Stimulated activated CD4-positive, alpha-beta T cell treated with anti-CD3 and anti-CD28 coated beads, Interleukin-4, amount 100 ng/mL, for 1 hour (primary cell): ENCODE data around the gene TTC1.
"Not testable (repeated sequence)": the region's sequence is repeated elsewhere in the genome, so short reads cannot be mapped to it uniquely, and the experiment has no call there.

Source experiments
- DNase-seq: peaks from one replicate; pipeline ENCODE4 v3.0.0-alpha.2; 2020

Gene TTC1

GRCh38 chr5:160044391-160044804, 35.5 kb downstream of the TTC1 start:
- DNase-seq: no peak

DNA sequence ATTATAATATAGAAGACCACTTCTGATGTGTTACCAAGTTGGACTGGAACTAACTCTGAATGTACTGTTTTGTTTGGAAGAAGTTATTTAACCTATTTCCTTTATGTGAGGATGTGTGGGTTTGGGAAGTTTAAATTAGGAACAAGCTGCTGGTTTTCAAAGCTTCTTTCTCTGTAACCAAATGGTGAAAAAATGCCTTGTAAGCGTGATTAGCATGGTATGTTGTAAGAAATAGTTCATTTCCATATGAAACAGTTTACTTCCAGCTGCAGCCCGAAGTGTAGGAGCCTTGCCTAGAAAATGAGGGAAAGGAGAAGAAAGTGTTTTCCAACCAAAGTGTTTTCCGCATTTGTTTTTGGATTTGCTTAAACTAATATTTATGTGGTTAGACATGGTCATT, 36.0 kb downstream of the TTC1 start:
- no peak for DNase-seq

GRCh38 chr5:160047423-160047822, 38.5 kb downstream of the TTC1 start:
- no peak for DNase-seq

GRCh38 chr5:160048131-160048530, 39.2 kb downstream of the TTC1 start:
- DNase-seq: no peak

GRCh38 chr5:160049099-160049498, 40.2 kb downstream of the TTC1 start:
- DNase-seq: no peak

DNA sequence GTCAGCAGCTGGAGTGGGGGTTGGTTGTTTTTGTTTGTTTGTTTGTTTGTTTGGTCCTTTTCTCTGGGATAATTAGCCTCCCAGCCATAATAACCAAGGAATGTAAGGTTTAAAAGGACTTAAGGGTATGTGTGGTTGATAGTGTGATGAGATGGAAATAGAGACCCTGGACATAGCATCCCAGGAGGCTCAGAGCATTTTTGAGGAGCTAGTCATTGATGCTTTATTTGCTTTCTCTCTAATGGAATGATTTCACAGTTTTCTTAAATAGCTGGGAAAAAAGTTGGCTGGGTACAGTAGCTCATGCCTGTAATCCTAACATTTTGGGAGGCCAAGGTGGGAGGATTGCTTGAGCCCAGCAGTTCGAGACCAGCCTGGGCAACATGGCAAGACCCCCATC, 45.1 kb downstream of the TTC1 start:
- no peak for DNase-seq

DNA sequence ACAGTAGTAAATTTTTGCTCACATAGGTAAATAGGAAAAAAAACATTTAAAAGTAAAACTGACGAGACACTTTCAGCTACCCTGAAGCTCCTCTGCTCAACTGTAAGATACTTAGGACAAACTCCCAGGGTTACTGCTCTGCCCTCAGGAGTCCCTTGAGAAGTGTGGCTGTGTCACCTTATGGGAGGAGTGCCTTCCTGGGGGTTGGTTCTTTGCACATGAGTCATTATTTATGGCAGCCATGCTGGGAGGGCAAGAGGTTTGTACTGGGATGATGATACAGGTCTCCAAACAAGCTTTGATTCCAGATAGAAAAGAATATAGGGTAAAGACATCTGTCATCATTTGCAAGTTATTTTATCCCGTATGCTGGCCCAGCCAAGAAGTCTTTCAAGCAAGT, 45.9 kb downstream of the TTC1 start:
- no peak for DNase-seq

DNA sequence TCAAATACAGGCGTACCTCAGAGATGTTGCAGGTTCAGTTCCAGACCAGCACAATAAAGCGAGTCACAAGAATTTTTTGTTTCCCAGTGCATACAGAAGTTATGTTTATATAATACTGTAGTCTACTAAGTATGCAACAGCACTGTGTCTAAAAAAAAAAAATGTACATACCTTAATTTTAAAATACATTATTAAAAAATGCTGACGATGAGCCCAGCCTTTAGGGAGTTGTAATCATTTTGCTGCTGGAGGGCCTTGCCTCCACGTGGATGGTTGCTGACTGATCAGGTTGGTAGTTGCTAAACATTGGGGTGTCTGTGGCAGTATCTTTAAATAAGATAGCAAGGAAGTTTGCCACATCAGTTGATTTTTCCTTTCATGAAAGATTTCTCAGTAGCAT, 48.3 kb downstream of the TTC1 start:
- no peak for DNase-seq

GRCh38 chr5:160060001-160060400, 51.1 kb downstream of the TTC1 start:
- DNase-seq: no peak

GRCh38 chr5:160061770-160062169, 52.8 kb downstream of the TTC1 start:
- DNase-seq: no peak

GRCh38 chr5:160064417-160064810, 55.5 kb downstream of the TTC1 start:
- no peak for DNase-seq

DNA sequence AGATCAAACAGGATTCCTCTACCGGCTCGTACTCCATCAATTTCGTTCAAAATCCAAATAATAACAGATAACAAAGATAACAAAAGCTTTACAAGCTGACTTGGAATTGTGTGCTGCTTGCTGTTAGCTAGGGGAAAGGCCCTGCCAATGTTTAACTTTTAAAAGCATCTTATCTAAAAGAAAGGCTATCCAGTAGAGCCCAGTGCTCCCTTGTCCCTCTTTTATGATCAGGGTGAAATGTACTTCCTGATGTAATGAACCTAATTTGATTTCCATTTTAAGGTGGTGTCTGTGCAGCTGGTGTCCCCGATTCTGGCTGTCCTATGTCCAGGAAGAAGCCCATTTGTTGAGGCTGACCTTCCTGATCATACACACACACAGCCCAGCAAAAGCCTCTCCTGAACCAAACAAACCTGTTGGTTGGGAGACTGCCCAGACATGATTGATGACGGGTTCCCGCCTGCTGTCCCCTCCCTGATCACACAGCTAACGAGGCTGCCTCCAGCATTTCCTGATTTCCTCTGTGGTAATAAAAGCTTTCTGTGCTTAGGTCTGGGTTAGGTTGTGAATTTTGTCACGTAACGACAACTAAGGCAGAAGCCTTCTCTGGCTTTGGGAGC, 56.2 kb downstream of the TTC1 start:
- no peak for DNase-seq

GRCh38 chr5:160069120-160069519, 60.2 kb downstream of the TTC1 start:
- DNase-seq: not testable (repeated sequence)

GRCh38 chr5:160071516-160071915, 62.6 kb downstream of the TTC1 start:
- DNase-seq: no peak

DNA sequence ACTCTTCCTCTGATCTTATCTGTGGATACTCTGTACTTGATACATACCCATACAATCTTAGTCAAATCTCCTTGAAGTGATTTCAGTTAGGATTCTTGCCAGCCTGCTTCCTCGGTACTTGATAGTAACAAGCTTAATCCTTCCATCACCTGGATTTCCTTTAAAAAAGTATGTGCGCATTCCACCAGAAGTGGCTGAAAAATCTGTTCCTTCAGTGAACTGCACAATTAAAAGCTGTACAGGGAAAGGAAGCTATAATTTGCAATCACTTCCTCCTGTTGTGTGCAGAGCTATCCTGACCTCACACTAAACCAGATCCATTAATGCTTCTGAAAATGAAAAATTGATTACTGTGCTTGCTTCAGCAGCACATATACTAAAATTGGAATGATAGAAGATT, 63.0 kb downstream of the TTC1 start:
- DNase-seq: no peak

DNA sequence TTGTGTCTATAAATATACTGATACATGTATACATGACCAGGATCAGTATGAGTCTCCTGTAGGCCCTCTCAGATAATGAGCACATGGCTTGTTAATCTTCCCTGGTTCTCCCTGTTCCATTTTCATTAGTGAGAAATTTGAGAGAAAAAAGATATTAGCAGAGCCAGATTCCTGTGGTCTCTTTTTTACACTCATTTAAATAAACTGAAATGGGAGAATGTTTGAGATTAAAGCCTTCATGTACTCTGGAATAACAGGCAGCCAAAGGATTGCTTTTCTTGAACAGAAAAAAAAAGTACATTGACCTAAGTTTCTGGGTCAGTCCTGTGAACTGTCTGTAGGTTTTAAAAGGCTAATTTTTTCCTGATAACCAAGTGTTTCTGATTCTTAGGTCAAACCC, 66.1 kb downstream of the TTC1 start:
- no peak for DNase-seq

GRCh38 chr5:160076997-160077396, 68.1 kb downstream of the TTC1 start:
- DNase-seq: no peak

GRCh38 chr5:160079753-160080152, 70.8 kb downstream of the TTC1 start:
- DNase-seq: no peak

DNA sequence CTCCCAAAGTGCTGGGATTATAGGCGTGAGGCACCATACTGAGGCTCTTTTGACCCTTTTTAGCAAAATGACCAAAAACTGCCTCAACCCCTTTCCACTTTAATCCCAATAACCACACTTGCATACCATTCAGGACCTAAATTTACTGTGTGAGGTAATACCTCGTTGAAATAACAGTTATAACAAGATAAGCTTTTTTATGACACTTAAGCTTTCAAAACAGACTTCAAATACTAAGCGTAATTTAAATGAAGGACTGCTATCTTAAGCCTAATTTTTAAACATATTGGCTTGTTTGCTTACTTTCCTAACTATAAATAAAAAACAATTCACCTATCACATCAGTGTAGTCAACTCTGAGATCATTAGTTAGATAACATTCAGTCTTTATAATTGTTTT, 72.6 kb downstream of the TTC1 start:
- no peak for DNase-seq

DNA sequence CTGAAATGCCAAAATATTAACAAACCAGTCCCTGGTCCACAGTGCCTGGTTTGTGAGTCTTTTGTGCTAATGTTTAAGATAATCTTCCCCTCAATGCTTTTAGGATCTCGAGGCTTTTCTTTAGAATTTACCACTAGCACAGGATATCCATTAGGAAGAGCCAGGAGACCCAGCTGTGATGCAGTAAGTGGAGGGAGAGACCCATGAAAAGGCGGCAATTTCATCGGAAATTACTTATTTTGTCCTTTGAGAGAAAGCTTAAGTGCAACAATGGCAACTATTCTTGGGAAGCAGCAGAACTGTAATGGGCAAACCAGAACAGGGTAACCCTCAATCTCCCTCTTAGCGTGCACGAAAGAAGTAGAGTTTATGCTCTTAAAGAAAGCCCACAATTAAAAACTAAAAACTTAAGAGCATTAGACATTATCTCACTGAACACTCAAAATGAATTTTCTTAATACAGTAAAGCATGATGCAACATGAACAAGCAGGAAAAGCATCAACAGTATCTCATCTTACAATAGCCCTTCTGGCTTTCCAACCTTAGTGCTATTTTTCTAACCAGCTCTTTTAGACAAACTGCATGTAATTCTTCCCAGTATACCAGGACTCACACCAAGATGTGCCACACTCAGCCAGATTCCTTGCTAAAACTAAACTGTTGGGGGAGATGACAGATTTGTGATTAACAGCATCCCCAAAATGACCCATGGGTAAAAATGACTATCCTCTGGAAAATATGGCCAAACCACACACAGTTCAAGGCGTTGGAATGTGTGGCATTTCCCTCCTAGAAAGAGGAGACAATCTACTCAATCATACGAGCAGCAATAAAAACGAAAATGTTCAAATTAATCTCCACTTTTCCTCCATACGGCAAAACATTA, 73.9 kb downstream of the TTC1 start:
- no peak for DNase-seq

GRCh38 chr5:160083501-160083900, 74.6 kb downstream of the TTC1 start:
- no peak for DNase-seq

DNA sequence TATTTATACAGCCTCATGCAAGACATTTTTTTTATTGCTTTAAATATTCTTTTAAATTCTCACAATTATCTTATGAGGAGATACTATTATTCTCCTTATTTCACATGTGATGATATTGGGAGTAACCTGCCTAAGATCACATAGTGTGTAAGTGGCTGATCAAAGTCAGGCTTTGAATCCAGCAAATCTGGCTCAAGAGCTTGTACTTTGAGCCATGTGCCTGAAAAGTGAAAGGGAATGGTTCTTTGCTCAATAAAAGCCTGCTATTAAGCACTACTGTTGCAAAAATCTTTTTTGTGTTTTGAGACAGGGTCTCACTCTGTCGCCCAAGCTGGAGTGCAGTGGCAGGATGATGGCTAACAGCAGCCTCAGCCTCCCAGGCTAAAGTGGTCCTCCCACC, 75.2 kb downstream of the TTC1 start:
- no peak for DNase-seq

DNA sequence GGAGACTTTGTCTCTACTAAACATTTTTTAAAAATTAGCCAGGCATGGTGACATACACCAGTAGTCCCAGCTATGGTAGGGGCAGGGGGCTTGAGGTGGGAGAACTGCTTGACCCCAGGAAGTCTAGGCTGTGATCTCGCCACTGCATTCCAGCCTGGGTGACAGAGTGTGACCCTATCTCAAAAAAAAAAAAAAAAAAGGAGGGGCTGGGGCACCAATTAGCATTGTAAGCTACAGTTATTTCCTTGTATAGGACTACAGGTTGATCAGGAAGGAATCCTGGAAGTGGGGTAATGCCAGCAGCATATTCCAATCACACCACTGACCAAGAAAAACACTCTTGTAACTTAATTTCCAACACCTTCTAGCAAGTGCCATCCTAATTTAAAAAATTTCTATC, 78.3 kb downstream of the TTC1 start:
- no peak for DNase-seq

DNA sequence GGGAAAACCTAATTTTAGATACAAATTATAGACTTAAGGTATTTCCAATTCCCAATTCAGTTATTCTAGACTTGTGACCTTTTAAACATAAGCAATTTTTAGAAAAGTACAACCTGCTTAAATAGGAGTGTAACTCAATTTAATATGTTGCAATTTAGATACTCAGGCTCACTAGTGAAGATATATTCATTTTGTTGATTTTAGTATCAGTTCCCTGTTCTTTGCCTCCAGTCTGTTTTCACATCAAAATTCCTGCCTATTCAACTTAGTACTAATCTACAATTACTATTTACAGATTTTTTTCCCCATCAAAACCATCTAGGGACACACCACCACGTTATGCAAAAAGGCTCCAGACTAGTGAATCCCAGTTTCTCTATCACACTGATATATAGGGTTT, 79.9 kb downstream of the TTC1 start:
- no peak for DNase-seq

GRCh38 chr5:160089531-160089930, 80.6 kb downstream of the TTC1 start:
- DNase-seq: no peak
